ENCODE data around the gene CFDP1.

DNA sequence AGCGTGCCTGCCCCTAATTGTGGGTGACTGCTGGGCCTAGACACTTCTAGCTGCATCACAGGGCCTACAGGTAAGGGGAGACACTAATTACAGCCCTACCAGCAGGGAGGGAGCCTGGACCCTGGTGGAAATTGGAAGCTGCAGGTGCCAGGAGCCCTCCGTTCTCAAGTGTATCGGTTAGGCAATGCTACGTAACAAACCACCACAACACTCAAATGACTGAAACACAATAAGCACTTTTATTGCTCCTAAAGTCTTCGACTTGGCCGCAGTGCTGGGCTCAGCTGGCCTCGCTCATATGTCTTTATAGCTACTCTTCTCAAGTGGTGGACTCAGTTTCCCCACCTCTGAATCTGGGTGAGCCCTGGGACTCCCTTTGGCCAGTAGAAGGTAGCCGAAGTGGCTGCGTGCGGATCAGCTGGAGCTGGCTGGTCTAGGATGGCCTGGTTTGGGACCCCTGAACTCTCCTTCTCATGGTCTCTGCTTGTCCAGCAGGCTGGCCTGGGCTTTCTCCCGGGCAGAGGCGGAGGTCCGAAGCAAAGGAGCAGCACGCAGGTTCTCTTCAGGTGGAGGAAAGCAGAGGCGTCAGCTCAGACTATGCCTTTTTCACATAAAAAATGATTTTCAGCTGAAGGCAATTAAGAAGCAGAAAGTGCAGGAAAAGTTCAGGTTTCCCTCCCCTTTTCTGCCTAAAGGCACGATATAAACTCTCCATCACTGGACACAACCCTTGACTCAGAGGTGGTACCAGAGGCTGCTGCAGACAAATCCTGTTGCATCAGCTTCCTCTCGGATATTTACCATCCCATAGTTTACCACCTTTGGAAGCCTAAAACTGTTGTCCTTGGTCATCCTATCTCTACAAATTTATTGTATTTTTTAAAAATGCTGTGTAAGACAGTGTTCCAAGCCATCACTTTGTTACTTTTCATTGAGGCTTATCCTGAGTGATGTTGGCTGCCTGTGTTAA lies 39.9 kb upstream of the CFDP1 start:
- TF ChIP-seq CTCF (IDR thresholded peaks at IDR 0.05; ENCODE audit: low read depth, low read length) (no peak), EZH2phosphoT487 (IDR thresholded peaks at IDR 0.05; ENCODE audit: low read depth) (no peak)

Data from OCI-LY3 (cell line).